SK-N-SH treated with all-trans-retinoic acid at 6 μM for 48 hours (cell line): ENCODE measurements around the gene DDX49.

Source experiments
- ATAC-seq: fragments of 200-7000 bp; cut with Tn5 transposase; 3 replicates; pipeline ENCODE4 v1.9.1; 2020; ENCODE audit warnings: mild to moderate bottlenecking, moderate library complexity
- ARNTL ChIP-seq: fragments of 450-650 bp; formaldehyde crosslinking; IDR thresholded peaks from 2 replicates; pipeline ENCODE4 v1.5.0; 2020; ENCODE audit warnings: low read depth, mild to moderate bottlenecking, moderate library complexity, borderline replicate concordance
- BACH2 ChIP-seq: fragments of 250-450 bp; sonication (Bioruptor Pico); IDR thresholded peaks from 2 replicates; pipeline ENCODE4 v1.9.0; 2021; ENCODE audit warnings: mild to moderate bottlenecking, borderline replicate concordance
- CREB5 ChIP-seq: fragments of 250-450 bp; sonication (Bioruptor Pico); IDR thresholded peaks from 2 replicates; pipeline ENCODE4 v1.5.1; 2020; ENCODE audit warnings: low read depth, mild to moderate bottlenecking, moderate library complexity
- ESRRG ChIP-seq: fragments of 250-450 bp; sonication (Bioruptor Pico); IDR thresholded peaks from 2 replicates; pipeline ENCODE4 v1.6.1; 2021; ENCODE audit warnings: mild to moderate bottlenecking
- GLIS3 ChIP-seq: fragments of 250-450 bp; sonication (Bioruptor Pico); IDR thresholded peaks from 2 replicates; pipeline ENCODE4 v1.5.0; 2020; ENCODE audit warnings: mild to moderate bottlenecking, moderate library complexity
- ISL1 ChIP-seq: fragments of 250-450 bp; sonication (Bioruptor Pico); IDR thresholded peaks from 2 replicates; pipeline ENCODE4 v2.1.2; 2022; ENCODE audit warnings: mild to moderate bottlenecking, moderate library complexity
- OSR1 ChIP-seq: fragments of 250-450 bp; sonication (Bioruptor Pico); IDR thresholded peaks from 2 replicates; pipeline ENCODE4 v1.8.0; 2022; ENCODE audit warnings: moderate library complexity, mild to moderate bottlenecking, inconsistent platforms
- POU6F1 ChIP-seq: fragments of 250-450 bp; sonication (Bioruptor Pico); IDR thresholded peaks from 2 replicates; pipeline ENCODE4 v1.8.0; 2021; ENCODE audit warnings: low read depth, mild to moderate bottlenecking, moderate library complexity, borderline replicate concordance
- PPARA ChIP-seq: fragments of 250-450 bp; sonication (Bioruptor Pico); IDR thresholded peaks from 2 replicates; pipeline ENCODE4 v1.5.0; 2020; ENCODE audit warnings: mild to moderate bottlenecking, borderline replicate concordance
- RARB ChIP-seq: fragments of 250-450 bp; sonication (Bioruptor Pico); IDR thresholded peaks from 2 replicates; pipeline ENCODE4 v1.8.0; 2021; ENCODE audit warnings: mild to moderate bottlenecking, moderate library complexity
- SNAI2 ChIP-seq: fragments of 250-450 bp; sonication (Bioruptor Pico); IDR thresholded peaks from 2 replicates; pipeline ENCODE4 v1.5.0; 2020; ENCODE audit warnings: mild to moderate bottlenecking, moderate library complexity
- TCF4 ChIP-seq: fragments of 250-450 bp; sonication (Bioruptor Pico); IDR thresholded peaks from 2 replicates; pipeline ENCODE4 v1.8.0; 2021; ENCODE audit warnings: mild to moderate bottlenecking, moderate library complexity, borderline replicate concordance
- TOX ChIP-seq: fragments of 250-450 bp; sonication (Bioruptor Pico); IDR thresholded peaks from 2 replicates; pipeline ENCODE4 v1.8.0; 2021; ENCODE audit warnings: mild to moderate bottlenecking, moderate library complexity, borderline replicate concordance
- ZC3H10 ChIP-seq: fragments of 250-450 bp; sonication (Bioruptor Pico); IDR thresholded peaks from 2 replicates; pipeline ENCODE4 v1.5.1; 2021; ENCODE audit warnings: mild to moderate bottlenecking, moderate library complexity
- ZFP30 ChIP-seq: fragments of 450-650 bp; formaldehyde crosslinking; IDR thresholded peaks from 2 replicates; pipeline ENCODE4 v1.5.0; 2022; ENCODE audit warnings: mild to moderate bottlenecking, moderate library complexity
- ZNF565 ChIP-seq: fragments of 450-650 bp; formaldehyde crosslinking; conservative IDR thresholded peaks from 2 replicates; pipeline ENCODE4 v1.5.0; 2020; ENCODE audit warnings: low read depth, mild to moderate bottlenecking, moderate library complexity
- ZNF8 ChIP-seq: fragments of 450-650 bp; formaldehyde crosslinking; IDR thresholded peaks from 2 replicates; pipeline ENCODE4 v1.5.0; 2020; ENCODE audit warnings: mild to moderate bottlenecking, moderate library complexity
- TF ChIP-seq, protein P1 (sequence below): fragments of 250-450 bp; sonication (Bioruptor Pico); IDR thresholded peaks from 2 replicates; pipeline ENCODE4 v1.8.0; 2020; ENCODE audit warnings: mild to moderate bottlenecking, moderate library complexity, borderline replicate concordance
- TF ChIP-seq, protein P2 (sequence below): fragments of 250-450 bp; sonication (Bioruptor Pico); IDR thresholded peaks from 2 replicates; pipeline ENCODE4 v1.5.1; 2021; ENCODE audit warnings: mild to moderate bottlenecking, moderate library complexity
- TF ChIP-seq, protein P3 (sequence below): fragments of 250-450 bp; sonication (Bioruptor Pico); IDR thresholded peaks from 2 replicates; pipeline ENCODE4 v1.5.0; 2020; ENCODE audit warnings: mild to moderate bottlenecking, moderate library complexity

Gene DDX49

DNA sequence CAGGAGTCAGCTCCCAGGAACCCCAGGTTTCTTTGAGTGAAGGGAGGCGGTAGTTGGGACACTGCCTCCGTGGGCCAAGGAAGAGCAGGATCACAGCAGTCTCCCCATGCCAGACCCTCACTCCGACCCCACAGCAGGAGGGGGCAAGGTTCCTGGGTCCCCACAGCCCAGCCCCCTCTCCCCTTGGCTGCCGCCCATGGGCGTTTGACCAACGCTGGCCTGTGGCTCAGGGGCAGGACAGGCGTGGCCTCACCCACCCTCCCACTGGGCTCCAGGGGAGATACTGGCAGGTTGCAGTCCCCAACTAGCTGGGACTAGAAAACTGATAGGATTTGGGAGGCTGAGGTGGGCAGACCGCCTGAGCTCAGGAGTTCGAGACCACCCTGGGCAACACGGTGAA lies 9.5 kb upstream of the DDX49 start:
- no peak for ATAC-seq
- TF ChIP-seq ARNTL (no peak), ZNF565 (no peak), ZFP30 (CRISPR knock-in tag) (no peak)

- TF ChIP-seq ARNTL (no peak), TCF4 (CRISPR knock-in tag) (no peak), ISL1 (CRISPR knock-in tag) (no peak), ZFP30 (CRISPR knock-in tag) (no peak), ZNF565 (no peak), ZC3H10 (CRISPR knock-in tag) (no peak), PPARA (CRISPR knock-in tag) (no peak), SNAI2 (no peak), ZNF8 (no peak), BACH2 (CRISPR knock-in tag) (no peak), CREB5 (no peak), OSR1 (CRISPR knock-in tag) (no peak), GLIS3 (CRISPR knock-in tag) (no peak), ESRRG (CRISPR knock-in tag) (no peak), TOX (CRISPR knock-in tag) (no peak)
- TF ChIP-seq, protein P1, sequence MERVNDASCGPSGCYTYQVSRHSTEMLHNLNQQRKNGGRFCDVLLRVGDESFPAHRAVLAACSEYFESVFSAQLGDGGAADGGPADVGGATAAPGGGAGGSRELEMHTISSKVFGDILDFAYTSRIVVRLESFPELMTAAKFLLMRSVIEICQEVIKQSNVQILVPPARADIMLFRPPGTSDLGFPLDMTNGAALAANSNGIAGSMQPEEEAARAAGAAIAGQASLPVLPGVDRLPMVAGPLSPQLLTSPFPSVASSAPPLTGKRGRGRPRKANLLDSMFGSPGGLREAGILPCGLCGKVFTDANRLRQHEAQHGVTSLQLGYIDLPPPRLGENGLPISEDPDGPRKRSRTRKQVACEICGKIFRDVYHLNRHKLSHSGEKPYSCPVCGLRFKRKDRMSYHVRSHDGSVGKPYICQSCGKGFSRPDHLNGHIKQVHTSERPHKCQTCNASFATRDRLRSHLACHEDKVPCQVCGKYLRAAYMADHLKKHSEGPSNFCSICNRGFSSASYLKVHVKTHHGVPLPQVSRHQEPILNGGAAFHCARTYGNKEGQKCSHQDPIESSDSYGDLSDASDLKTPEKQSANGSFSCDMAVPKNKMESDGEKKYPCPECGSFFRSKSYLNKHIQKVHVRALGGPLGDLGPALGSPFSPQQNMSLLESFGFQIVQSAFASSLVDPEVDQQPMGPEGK (CRISPR knock-in tag), result no peak
- TF ChIP-seq, protein P2, sequence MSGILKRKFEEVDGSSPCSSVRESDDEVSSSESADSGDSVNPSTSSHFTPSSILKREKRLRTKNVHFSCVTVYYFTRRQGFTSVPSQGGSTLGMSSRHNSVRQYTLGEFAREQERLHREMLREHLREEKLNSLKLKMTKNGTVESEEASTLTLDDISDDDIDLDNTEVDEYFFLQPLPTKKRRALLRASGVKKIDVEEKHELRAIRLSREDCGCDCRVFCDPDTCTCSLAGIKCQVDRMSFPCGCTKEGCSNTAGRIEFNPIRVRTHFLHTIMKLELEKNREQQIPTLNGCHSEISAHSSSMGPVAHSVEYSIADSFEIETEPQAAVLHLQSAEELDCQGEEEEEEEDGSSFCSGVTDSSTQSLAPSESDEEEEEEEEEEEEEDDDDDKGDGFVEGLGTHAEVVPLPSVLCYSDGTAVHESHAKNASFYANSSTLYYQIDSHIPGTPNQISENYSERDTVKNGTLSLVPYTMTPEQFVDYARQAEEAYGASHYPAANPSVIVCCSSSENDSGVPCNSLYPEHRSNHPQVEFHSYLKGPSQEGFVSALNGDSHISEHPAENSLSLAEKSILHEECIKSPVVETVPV (CRISPR knock-in tag), result no peak
- TF ChIP-seq, protein P3, sequence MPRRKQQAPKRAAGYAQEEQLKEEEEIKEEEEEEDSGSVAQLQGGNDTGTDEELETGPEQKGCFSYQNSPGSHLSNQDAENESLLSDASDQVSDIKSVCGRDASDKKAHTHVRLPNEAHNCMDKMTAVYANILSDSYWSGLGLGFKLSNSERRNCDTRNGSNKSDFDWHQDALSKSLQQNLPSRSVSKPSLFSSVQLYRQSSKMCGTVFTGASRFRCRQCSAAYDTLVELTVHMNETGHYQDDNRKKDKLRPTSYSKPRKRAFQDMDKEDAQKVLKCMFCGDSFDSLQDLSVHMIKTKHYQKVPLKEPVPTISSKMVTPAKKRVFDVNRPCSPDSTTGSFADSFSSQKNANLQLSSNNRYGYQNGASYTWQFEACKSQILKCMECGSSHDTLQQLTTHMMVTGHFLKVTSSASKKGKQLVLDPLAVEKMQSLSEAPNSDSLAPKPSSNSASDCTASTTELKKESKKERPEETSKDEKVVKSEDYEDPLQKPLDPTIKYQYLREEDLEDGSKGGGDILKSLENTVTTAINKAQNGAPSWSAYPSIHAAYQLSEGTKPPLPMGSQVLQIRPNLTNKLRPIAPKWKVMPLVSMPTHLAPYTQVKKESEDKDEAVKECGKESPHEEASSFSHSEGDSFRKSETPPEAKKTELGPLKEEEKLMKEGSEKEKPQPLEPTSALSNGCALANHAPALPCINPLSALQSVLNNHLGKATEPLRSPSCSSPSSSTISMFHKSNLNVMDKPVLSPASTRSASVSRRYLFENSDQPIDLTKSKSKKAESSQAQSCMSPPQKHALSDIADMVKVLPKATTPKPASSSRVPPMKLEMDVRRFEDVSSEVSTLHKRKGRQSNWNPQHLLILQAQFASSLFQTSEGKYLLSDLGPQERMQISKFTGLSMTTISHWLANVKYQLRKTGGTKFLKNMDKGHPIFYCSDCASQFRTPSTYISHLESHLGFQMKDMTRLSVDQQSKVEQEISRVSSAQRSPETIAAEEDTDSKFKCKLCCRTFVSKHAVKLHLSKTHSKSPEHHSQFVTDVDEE (CRISPR knock-in tag), result no peak
- ATAC-seq, result no peak
These were observed 8.6 kb upstream of the DDX49 start for GRCh38 chr19:18910801-18911436.

- ATAC-seq, result no peak
- TF ChIP-seq POU6F1 (CRISPR knock-in tag) (no peak), ISL1 (CRISPR knock-in tag) (no peak), ESRRG (CRISPR knock-in tag) (no peak), ZNF565 (no peak), RARB (CRISPR knock-in tag) (no peak), CREB5 (no peak), GLIS3 (CRISPR knock-in tag) (no peak), SNAI2 (no peak)
- TF ChIP-seq, protein P3 (CRISPR knock-in tag), result no peak
These were observed 6.6 kb upstream of the DDX49 start for GRCh38 chr19:18912933-18913332.
